NT2/D1 (cell line): ENCODE measurements around the gene CNKSR2.
A peak's percentile ranks its signal among the peaks of the same experiment; 100 is the strongest.
"Not testable (repeated sequence)": the region's sequence is repeated elsewhere in the genome, so short reads cannot be mapped to it uniquely, and the experiment has no call there.

ENCODE experiments used
- DNase-seq: peaks from one replicate; pipeline ENCODE4 v3.0.0-alpha.2; 2011; ENCODE audit warnings: low read depth, low spot score
- H3K27me3 ChIP-seq: 2 replicates; pipeline ENCODE4 v1.6.0; 2011; ENCODE audit warnings: mild to moderate bottlenecking; ENCODE audit not compliant: insufficient read length, insufficient read depth
- H3K36me3 ChIP-seq: 2 replicates; pipeline ENCODE4 v1.6.1; 2011; ENCODE audit warnings: mild to moderate bottlenecking, low read length, mixed read lengths; ENCODE audit not compliant: insufficient read depth, insufficient read length
- H3K4me1 ChIP-seq: 2 replicates; pipeline ENCODE4 v1.5.1; 2011; ENCODE audit not compliant: insufficient read depth, insufficient read length
- H3K4me3 ChIP-seq: 2 replicates; pipeline ENCODE4 v1.5.1; 2011; ENCODE audit warnings: low read depth; ENCODE audit not compliant: insufficient read length
- H3K9ac ChIP-seq: 2 replicates; pipeline ENCODE4 v1.6.0; 2011; ENCODE audit warnings: low read depth; ENCODE audit not compliant: insufficient read length
- H3K9me3 ChIP-seq: 2 replicates; pipeline ENCODE4 v1.5.1; 2011; ENCODE audit warnings: mild to moderate bottlenecking, low read length; ENCODE audit not compliant: insufficient read depth
- SUZ12 ChIP-seq: IDR thresholded peaks from 2 replicates; pipeline ENCODE4 v1.6.1; 2011; ENCODE audit not compliant: insufficient read length, insufficient read depth; ENCODE audit errors: extremely low read depth
- YY1 ChIP-seq: IDR thresholded peaks from 2 replicates; pipeline ENCODE4 v1.6.1; 2011; ENCODE audit not compliant: insufficient read length, insufficient read depth
- ZNF274 ChIP-seq: IDR thresholded peaks from 2 replicates; pipeline ENCODE4 v1.6.1; 2011; ENCODE audit warnings: mild to moderate bottlenecking, low read depth, low read length

The CNKSR2 gene

GRCh38 chrX:21440911-21441310 is 66.7 kb downstream of the CNKSR2 start:
- DNase-seq = no peak
- H3K4me3 ChIP-seq = no peak overlapping the region
- no peak overlapping the region for H3K9ac ChIP-seq
- no peaks in the 10 kb centered on the region for H3K36me3 ChIP-seq
- no peaks in the 10 kb centered on the region for H3K27me3 ChIP-seq
- no peak for TF ChIP-seq YY1
- no peak for TF ChIP-seq SUZ12
- no peak for TF ChIP-seq ZNF274
- H3K4me1 ChIP-seq = no peaks in the 10 kb centered on the region
- H3K9me3 ChIP-seq = no peaks in the 10 kb centered on the region

- Histone ChIP-seq H3K27me3 (no peaks in the 10 kb centered on the region), H3K36me3 (no peaks in the 10 kb centered on the region)
- TF ChIP-seq SUZ12 (no peak), ZNF274 (no peak), YY1 (no peak)
These were observed 83.5 kb downstream of the CNKSR2 start for GRCh38 chrX:21457718-21458117.

GRCh38 chrX:21469071-21469470 is 94.9 kb downstream of the CNKSR2 start:
- Histone ChIP-seq H3K4me3 (no peak overlapping the region), H3K9me3 (no peaks in the 10 kb centered on the region), H3K9ac (no peak overlapping the region), H3K36me3 (no peaks in the 10 kb centered on the region), H3K27me3 (no peaks in the 10 kb centered on the region), H3K4me1 (no peaks in the 10 kb centered on the region)
- TF ChIP-seq SUZ12 = no peak
- TF ChIP-seq YY1 = no peak
- TF ChIP-seq ZNF274 = no peak
- no peak for DNase-seq

More at GRCh38 chrX:21457718-21458117, 83.5 kb downstream of the CNKSR2 start:
- Histone ChIP-seq H3K4me1 (no peaks in the 10 kb centered on the region), H3K9ac (no peak overlapping the region), H3K9me3 (no peaks in the 10 kb centered on the region), H3K4me3 (no peak overlapping the region)
- no peak for DNase-seq

GRCh38 chrX:21476909-21477308 is 102.7 kb downstream of the CNKSR2 start:
- Histone ChIP-seq H3K4me3 (no peak overlapping the region), H3K27me3 (no peaks in the 10 kb centered on the region), H3K9ac (no peak overlapping the region)

GRCh38 chrX:21479695-21480270 is 105.6 kb downstream of the CNKSR2 start:
- H3K9me3 ChIP-seq = no peaks in the 10 kb centered on the region
- H3K36me3 ChIP-seq = no peaks in the 10 kb centered on the region
- TF ChIP-seq YY1 (no peak), SUZ12 (no peak), ZNF274 (no peak)
- H3K9ac ChIP-seq = no peak overlapping the region
- H3K4me1 ChIP-seq = peaks cover 2% of the 10 kb centered on the region
- no peak overlapping the region for H3K4me3 ChIP-seq
- no peaks in the 10 kb centered on the region for H3K27me3 ChIP-seq
- peak; percentile 42 for DNase-seq

More at GRCh38 chrX:21476909-21477308, 102.7 kb downstream of the CNKSR2 start:
- Histone ChIP-seq H3K9me3 (no peaks in the 10 kb centered on the region), H3K36me3 (no peaks in the 10 kb centered on the region), H3K4me1 (peaks cover 2% of the 10 kb centered on the region)
- no peak for TF ChIP-seq ZNF274
- no peak for TF ChIP-seq SUZ12
- no peak for TF ChIP-seq YY1
- DNase-seq = no peak

- Histone ChIP-seq H3K9me3 (no peaks in the 10 kb centered on the region), H3K4me1 (peaks cover 2% of the 10 kb centered on the region), H3K4me3 (no peak overlapping the region), H3K36me3 (no peaks in the 10 kb centered on the region), H3K27me3 (no peaks in the 10 kb centered on the region), H3K9ac (no peak overlapping the region)
- no peak for DNase-seq
- TF ChIP-seq ZNF274 (no peak), YY1 (no peak), SUZ12 (no peak)
These were observed 107.5 kb downstream of the CNKSR2 start for GRCh38 chrX:21481761-21482160.

- DNase-seq, H3K4me3 ChIP-seq, H3K9me3 ChIP-seq, H3K27me3 ChIP-seq, H3K36me3 ChIP-seq, H3K4me1 ChIP-seq, H3K9ac ChIP-seq: not testable (repeated sequence)
These were observed 109.8 kb downstream of the CNKSR2 start for GRCh38 chrX:21484051-21484450.

- H3K4me1 ChIP-seq = no peaks in the 10 kb centered on the region
- DNase-seq = no peak
- H3K9me3 ChIP-seq = no peaks in the 10 kb centered on the region
- H3K9ac ChIP-seq = no peak overlapping the region
- H3K27me3 ChIP-seq = no peaks in the 10 kb centered on the region
- TF ChIP-seq ZNF274 (no peak), YY1 (no peak), SUZ12 (no peak)
- H3K36me3 ChIP-seq = no peaks in the 10 kb centered on the region
- no peak overlapping the region for H3K4me3 ChIP-seq
These were observed 113.6 kb downstream of the CNKSR2 start for GRCh38 chrX:21487832-21488231.
